Duodenal mucosa (tissue), 2 donors: ENCODE measurements around the gene TTC23L.

Experiments
- H3K27ac ChIP-seq: one replicate; pipeline ENCODE4 v1.7.0; 2013; ENCODE audit warnings: low read depth, low read length
- H3K27me3 ChIP-seq, 2 donors: one replicate each; pipeline ENCODE4 v1.7.0; 2013; ENCODE audit warnings: low read length in 2 of 2, control low read depth in 1 of 2; ENCODE audit not compliant: insufficient read depth in 2 of 2, control insufficient read depth in 1 of 2
- H3K36me3 ChIP-seq, 2 donors: one replicate each; pipeline ENCODE4 v1.7.0; 2013; ENCODE audit warnings: low read length in 2 of 2, control low read depth in 1 of 2; ENCODE audit not compliant: insufficient read depth in 2 of 2, control insufficient read depth in 1 of 2
- H3K4me1 ChIP-seq, 2 donors: one replicate each; pipeline ENCODE4 v1.7.0; 2013; ENCODE audit warnings: low read length in 2 of 2, control low read depth in 1 of 2; ENCODE audit not compliant: insufficient read depth in 2 of 2, control insufficient read depth in 1 of 2
- H3K4me3 ChIP-seq, 2 donors: one replicate each; pipeline ENCODE4 v1.7.0; 2013; ENCODE audit warnings: low read length in 2 of 2, low read depth in 1 of 2
- H3K9ac ChIP-seq, 2 donors: one replicate each; pipeline ENCODE4 v1.7.0; 2013; ENCODE audit warnings: low read length in 2 of 2, low read depth in 1 of 2
- H3K9me3 ChIP-seq, 2 donors: one replicate each; pipeline ENCODE4 v1.7.0; 2013; ENCODE audit warnings: low read length in 2 of 2, control low read depth in 1 of 2; ENCODE audit not compliant: control insufficient read depth in 1 of 2

Gene TTC23L, protein sequence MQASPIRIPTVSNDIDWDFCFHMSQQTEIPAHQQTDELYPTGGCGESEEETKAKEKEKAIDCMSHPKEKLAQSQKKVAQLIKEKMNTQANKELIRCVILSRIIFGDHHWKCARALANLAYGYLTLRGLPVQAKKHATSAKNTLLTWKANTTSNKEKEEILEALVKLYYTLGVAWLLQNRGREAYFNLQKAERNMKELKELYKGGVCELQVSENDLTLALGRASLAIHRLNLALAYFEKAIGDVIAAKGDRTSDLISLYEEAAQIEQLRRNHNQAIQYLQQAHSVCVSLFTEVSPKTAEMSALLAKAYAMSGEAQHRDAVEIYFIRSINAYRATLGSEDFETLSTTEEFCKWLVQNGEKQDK

DNA sequence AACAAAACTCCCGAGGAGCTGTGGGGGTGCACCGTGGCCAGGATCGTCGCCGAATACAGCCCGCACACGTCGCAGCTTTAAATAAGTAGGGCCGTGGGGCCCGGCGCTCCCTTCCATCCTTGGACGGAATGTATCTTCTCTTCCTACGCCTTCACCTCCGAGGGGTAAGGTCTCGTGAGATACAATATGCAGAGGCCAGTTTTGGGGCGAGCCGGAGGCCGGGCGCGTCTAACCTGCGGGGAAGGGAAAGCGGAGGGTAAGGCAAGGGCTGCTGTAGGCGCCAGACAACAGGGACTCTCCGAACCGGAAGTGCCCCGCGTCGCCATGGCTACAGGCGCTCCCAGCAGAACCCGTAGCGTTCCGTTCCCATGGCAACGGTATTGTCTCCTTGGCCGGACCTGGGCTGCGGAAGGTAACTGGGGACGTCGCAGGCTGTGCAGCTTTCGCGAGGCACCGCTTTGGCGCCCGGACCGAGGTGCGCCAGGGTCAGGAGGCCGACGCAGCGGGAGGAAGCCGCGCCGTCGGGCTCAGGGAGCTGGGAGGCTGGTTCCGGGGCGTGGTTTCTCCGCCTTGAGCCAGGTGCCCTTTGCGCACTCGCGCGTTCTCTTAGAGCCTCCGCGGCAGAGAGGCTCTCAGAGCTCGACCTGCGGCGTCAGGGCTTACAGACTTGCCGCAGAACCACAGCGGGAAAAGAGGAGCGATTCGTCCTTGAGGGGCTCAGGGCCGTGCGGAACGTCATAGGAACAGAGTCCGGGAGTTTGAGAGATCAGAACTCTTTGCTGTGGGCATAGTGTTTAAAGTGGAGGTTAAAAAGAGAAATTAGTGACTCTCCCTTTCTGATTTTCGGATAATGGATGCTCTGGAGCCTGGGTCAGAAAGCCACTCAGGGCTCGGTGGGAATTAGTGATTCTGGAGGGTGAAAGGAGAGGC, at the start of gene TTC23L:
Gene TTC23L, plus strand, starts transcription at position 380 of the 930 bp plus-strand sequence. CDS start 1,508 bp downstream, outside the sequence.
- Histone ChIP-seq H3K27ac (peak within 1 kb of the TSS; percentile 49), H3K27me3 (no peaks in the 10 kb centered on the region), H3K9me3 (no peaks in the 10 kb centered on the region), H3K4me3 (peak within 1 kb of the TSS; percentile 76 to 84), H3K9ac (peak within 1 kb of the TSS; percentile 66 to 72), H3K36me3 (no peaks in the 10 kb centered on the region), H3K4me1 (peaks cover 0 to 4% of the 10 kb centered on the region in 2 donors)

DNA sequence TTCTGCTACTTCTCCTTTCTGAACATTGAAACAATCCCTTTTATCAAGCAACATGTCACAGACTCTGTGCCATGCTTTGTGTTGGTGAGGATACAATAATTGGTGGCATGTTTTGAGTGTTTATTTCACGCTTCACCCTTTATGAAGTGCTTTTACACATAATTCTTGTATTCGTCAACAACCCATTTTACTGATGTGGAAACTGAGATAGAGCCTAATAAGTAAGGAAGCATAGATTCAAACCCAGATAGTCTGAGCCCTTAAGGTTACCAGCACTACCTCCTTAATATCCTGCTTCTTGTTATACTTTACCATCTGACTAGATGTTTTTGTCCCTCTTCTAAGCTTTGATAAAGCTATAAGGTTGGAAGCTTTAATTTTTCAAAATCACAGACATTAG, 49.3 kb upstream of the TTC23L start:
- Histone ChIP-seq H3K27me3 (no peaks in the 10 kb centered on the region), H3K9ac (no peak overlapping the region), H3K4me1 (peaks cover 0 to 5% of the 10 kb centered on the region in 2 donors), H3K27ac (no peak overlapping the region), H3K4me3 (no peak overlapping the region), H3K36me3 (no peaks in the 10 kb centered on the region), H3K9me3 (no peaks in the 10 kb centered on the region)

DNA sequence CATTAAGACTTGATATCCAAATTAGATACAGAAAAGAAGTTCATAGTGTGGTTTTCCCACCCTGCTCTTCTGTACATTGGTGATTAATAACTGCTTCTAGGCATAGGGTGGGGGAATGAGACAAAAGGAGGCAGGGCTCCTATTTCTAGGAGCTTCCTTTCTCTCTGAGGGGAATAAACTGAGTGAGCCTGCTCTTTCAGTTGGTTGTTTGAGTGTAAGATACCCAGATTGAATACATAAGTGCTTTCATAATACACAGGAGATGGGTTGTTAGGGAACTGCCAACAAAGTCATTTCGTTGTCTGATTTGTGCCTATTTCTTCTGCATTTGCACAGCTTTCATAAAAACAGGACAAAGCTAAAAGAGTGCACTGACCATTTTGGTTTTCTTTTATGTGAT, 48.9 kb upstream of the TTC23L start:
- Histone ChIP-seq H3K4me3 (no peak overlapping the region), H3K27me3 (no peaks in the 10 kb centered on the region), H3K9me3 (no peaks in the 10 kb centered on the region), H3K36me3 (no peaks in the 10 kb centered on the region), H3K9ac (no peak overlapping the region), H3K4me1 (peaks cover 0 to 5% of the 10 kb centered on the region in 2 donors), H3K27ac (no peak overlapping the region)

DNA sequence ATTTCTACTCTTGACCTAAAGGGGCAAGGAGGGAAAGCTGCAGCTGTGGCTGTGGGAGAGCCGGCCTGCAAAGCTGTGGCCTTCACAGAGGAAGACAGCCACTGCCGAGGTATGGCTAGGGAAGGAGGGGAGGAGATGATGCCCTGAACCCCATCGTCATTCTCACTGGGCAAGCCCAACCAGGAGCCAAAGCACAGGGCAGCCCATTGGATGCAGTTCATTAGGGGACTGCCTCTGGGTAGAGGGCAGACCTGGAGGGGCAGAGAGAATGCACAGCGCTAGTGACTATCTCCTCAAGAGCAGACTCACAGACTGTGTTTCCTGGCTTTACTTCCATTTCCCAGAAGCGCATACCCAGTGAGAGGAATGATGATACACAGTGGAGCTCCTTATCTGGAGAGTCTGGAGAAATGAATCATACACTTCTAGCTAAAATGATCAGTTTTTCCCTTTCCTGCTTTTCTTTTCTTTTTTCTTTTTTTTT, 47.2 kb upstream of the TTC23L start:
- Histone ChIP-seq H3K27ac (no peak overlapping the region), H3K27me3 (no peaks in the 10 kb centered on the region), H3K36me3 (no peaks in the 10 kb centered on the region), H3K4me3 (no peak overlapping the region), H3K9me3 (no peaks in the 10 kb centered on the region), H3K4me1 (peaks cover 0 to 5% of the 10 kb centered on the region in 2 donors), H3K9ac (no peak overlapping the region)

DNA sequence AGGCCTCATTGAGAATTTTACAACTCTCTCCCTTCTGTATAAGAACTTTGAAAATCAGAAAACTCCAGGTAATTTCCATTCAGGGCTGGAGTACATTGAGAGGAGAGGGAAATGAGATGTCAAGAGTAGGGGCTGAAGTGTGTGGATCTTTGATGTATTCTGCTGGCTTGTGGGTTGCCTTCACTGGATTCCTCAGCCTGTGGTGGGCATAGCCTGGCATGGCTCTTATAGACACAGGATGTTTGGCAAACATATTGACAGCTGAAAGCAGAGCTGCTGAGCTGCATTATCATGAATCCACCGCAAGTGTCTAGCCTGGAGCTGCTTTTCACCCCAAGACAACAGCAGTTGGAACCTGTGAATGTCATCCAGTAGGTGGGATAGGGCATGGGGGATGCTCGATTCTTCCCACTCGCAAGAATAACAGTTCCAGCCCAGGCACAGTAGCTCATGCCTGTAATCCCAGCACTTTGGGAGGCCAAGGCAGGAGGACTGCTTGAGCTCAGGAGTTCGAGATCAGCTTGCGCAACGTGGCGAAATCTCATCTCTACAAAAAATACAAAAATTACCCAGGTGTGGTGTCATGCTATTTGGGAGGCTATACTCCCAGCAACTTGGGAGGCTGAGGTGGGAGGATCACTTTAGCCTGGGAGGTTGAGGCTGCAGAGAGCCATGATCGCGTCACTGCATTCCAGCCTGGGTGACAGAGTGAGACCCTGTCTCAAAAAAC, 36.0 kb upstream of the TTC23L start:
- H3K36me3 ChIP-seq = no peaks in the 10 kb centered on the region
- no peak overlapping the region for H3K4me3 ChIP-seq
- H3K4me1 ChIP-seq = no peaks in the 10 kb centered on the region
- no peak overlapping the region for H3K27ac ChIP-seq
- H3K9me3 ChIP-seq = no peaks in the 10 kb centered on the region
- no peak overlapping the region for H3K9ac ChIP-seq
- H3K27me3 ChIP-seq = no peaks in the 10 kb centered on the region

DNA sequence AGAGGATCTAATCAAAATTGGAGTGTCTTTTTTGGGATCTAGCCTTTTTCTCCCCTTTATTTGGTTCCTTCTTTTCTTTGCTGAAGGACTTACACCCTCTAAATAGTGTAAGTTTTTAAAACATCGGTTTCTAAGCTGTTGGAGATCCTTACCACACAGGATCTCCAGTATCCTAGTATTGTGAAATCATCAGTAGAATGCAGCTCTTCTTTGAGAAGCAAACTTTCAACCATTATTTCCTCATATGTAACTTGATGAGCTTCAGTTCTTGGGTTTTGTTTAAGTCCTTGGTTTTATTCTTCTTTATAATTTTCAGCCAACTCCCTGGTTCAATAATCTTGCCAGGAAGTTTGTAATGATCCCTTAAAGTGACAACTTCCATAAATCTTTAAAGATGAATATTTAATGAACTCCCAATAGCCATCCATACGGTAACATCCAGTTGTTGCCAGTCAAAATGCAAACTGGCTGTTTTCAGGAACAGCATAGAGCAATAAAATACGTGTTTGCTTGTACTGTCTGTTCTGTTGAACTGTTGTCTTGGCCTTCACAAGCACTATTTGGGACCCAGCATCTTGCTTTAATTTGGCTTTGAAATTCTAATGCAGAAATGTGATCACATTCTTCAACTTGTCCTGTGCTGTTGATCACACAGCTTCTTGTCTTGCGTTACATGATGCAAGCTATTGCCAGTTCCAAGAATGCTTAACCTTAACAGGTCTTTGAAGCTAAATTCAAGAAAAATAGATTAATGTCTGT, 34.8 kb upstream of the TTC23L start:
- H3K4me3 ChIP-seq = no peak overlapping the region
- no peak overlapping the region for H3K27ac ChIP-seq
- H3K27me3 ChIP-seq = no peaks in the 10 kb centered on the region
- H3K4me1 ChIP-seq = no peaks in the 10 kb centered on the region
- H3K9ac ChIP-seq = no peak overlapping the region
- H3K36me3 ChIP-seq = no peaks in the 10 kb centered on the region
- H3K9me3 ChIP-seq = no peaks in the 10 kb centered on the region

DNA sequence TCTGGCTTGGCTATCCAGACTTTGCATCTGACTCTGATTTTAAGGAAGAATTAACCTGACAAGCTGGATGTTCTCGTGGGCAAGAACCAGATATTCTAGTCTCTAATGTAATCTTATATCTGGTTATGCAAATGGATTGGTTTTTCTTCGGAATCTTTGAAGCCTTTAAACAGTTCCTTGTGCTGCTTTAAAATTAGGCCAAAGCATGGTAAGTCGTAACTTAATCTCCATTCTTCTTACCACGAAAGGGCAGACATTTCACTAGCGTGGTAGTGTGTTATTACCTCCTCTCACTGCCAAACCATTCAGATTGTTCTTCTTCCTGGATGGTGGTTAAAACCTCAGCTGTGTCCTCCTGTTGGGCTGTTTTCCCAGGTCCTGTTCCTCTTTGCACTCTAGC, 34.1 kb upstream of the TTC23L start:
- H3K9me3 ChIP-seq = no peaks in the 10 kb centered on the region
- H3K9ac ChIP-seq = no peak overlapping the region
- no peak overlapping the region for H3K27ac ChIP-seq
- H3K4me1 ChIP-seq = no peaks in the 10 kb centered on the region
- no peaks in the 10 kb centered on the region for H3K27me3 ChIP-seq
- H3K36me3 ChIP-seq = no peaks in the 10 kb centered on the region
- H3K4me3 ChIP-seq = no peak overlapping the region

DNA sequence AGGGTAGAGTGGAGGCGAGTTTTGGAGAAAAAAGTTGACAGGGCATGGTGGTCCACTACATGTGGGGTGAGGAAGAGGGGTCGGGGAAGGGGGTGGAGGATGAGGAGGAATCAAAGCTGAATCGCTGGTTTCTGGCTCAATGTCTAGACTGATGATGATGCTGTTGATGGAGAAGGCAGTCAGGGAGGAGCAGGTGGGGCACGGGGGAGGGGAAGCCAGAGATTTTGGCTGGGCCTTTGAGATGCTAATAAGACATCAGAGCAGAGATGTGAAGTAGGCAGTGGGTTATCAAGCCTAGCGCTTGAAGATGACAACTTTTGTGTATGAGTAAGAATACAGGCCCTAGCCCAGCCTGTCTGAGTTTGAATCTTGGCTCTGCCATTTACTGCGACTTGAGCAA, 32.4 kb upstream of the TTC23L start:
- Histone ChIP-seq H3K4me3 (no peak overlapping the region), H3K27ac (no peak overlapping the region), H3K9me3 (no peaks in the 10 kb centered on the region), H3K9ac (no peak overlapping the region), H3K27me3 (no peaks in the 10 kb centered on the region), H3K4me1 (no peaks in the 10 kb centered on the region), H3K36me3 (no peaks in the 10 kb centered on the region)

DNA sequence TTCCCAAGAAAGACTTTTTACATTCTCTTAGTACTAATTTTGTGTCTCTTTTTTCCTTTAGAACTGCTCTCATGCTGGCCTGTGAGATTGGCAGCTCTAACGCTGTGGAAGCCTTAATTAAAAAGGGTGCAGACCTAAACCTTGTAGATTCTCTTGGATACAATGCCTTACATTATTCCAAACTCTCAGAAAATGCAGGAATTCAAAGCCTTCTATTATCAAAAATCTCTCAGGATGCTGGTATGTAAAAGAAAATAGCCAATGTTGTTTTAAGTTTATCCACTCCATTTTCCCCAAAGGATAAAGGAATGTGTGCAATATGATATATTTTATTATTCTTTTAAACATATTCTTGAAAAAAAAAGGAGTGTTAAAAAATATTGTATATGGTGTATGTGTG, 27.3 kb upstream of the TTC23L start:
- Histone ChIP-seq H3K27me3 (no peaks in the 10 kb centered on the region), H3K9me3 (no peaks in the 10 kb centered on the region), H3K36me3 (no peaks in the 10 kb centered on the region), H3K9ac (no peak overlapping the region), H3K4me3 (no peak overlapping the region), H3K27ac (no peak overlapping the region), H3K4me1 (no peaks in the 10 kb centered on the region)
